Measurements from ENCODE around the gene C1QTNF8.

Gene C1QTNF8

GRCh38 chr16:1075546-1075945 is 20.5 kb downstream of the C1QTNF8 start:
- DNase-seq: no peak

DNA sequence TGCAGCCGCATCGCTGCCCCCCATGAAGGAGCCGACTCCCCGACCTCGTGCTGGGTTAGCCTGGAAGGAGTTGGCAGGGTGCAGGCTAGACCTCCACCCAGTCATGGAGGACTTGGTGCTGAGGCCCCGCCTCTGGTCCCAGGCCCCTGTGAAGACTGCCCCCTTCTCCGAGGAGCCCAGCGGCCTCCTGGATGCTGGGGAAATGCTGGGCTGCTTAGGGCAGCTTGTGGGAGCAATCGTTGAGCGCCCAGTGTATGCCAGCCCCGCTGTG is 21.7 kb downstream of the C1QTNF8 start:
- no peak for DNase-seq

DNA sequence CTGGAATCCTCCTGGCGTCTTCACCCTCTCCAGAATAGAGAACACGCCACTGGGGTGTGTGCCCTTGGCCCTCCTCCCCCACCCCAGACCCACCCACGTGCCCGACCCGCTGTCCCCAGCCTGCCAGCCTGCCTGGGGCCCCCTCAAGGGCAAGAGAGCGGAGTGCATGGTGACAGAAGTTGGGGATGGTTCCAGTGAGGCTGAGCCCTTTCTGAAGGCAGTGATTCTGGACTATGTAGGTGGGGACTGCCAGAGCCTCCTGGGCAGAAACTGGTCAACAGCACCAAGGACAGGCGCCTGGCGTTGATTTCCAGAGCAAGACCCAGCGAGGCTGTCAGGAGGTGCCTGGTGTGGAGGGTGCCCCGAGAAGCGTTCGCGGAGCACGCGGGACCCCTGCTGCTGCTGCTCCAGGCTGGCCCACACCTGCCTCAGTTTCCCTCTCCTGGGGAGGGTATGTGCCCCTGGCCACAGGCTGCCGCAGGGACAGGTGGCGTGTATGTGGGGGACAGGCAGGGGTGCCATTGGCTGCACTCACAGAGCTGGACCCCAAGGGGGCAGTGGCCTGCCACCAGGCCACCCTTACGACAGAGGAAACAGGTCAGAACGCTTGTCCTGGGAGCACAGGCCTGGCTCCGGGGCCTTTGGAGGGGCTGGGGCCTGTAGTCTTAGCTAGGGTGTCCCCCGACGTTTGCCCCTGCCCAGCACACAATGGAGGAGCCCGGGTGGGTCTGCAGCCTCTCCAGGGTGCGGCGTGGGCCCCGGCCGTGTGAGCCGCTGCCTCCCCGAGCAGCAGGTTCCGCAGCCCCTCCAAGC is 22.3 kb downstream of the C1QTNF8 start:
- no peak for DNase-seq

- DNase-seq: no peak
Observed at GRCh38 chr16:1073262-1073558, 22.8 kb downstream of the C1QTNF8 start.

GRCh38 chr16:1072526-1073261 is 23.4 kb downstream of the C1QTNF8 start, which contains the start of gene SSTR5:
Gene SSTR5 (plus strand): TSS chr16:1072747. CDS start chr16:1078869, 6,122 bp downstream.
- no peak for DNase-seq

DNA sequence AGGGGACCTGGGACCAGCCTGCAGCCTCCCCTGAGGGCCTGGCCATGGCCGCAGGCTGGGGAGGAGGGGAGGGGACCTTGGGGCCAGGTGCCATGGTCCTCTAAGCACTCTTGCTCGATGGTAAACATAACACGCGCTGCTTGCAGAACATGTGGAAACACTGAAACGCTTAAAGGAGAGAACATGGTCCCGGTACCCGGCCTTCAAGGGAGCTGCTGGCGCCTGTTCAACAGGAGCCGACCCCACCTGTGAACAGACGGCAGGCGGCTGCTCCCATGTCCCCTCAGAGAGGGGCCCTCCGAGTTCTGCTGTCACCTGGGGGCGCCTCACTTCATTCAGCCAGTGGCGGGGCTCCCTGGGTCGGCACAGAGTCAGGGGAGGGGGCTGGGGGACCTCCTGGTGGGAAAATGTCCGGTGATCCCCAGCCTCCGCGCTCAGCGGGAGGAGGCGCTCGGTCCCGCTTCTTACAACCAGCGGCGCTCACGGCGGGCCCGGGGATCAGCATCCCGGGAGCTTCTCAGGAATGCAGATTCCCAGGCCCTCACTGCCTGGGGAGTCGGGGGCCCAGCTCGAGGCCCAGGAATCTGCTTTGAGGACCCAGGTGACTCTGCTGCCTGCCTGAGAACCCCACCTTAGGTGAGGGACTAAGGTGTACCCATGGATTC is 24.4 kb downstream of the C1QTNF8 start:
- DNase-seq: no peak

- DNase-seq: no peak
Observed at GRCh38 chr16:1070864-1071408, 25.1 kb downstream of the C1QTNF8 start.

DNA sequence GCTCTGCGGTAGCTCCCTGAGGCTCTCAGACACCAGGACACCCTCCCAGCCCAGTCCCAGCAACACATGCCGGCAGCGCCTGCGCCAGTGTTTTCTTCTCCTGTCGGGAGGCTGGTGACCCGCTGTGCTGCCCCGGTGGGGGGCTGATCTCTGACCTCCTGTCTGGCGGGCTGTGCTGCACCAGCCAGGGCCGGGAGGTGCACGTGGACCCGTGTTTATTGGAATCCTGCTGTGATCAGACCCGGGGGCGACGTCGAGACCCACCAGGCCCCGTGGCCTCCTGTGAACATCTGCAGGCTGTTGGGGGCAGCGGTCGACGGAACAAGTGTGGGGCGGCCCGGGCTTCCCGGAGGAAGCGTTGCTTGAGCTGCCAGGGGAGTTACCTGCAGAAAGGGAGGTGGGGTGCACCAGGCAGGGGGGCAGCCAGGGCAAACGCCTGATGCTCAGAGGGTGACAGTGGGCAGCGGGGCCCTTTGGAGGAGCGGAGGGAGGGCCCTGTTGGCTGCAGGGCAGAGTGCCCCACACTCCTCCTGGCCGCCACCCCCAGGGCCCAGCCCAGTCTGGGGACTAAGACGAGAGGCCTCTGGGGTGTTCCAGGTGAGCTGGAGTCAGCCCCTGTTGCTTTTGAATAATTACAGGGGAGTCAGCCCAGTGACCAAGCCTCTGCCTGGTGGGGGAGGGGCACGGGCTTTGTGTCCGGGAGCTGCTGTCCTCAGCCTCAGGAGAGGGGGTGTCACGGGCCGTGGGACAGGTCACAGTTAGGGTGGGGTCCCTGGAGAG is 25.8 kb downstream of the C1QTNF8 start:
- DNase-seq: no peak

DNA sequence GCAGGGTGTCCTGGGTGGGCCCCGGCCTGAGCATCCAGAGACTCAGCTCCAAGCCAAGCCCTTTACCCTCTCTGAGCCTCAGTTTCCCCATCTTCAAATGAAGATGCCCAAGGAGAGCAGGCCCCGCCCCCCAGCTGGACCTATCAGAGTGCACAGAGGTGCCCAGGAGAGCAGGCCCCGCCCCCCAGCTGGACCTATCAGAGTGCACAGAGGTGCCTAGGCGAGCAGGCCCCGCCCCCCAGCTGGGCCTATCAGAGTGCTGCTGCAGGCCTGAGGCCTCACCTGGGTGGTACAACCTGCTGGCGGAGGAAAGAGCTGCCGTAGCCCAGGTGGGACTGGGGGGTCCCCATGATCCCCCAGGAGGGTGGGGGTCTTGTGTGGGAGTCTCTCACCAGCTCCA is 26.9 kb downstream of the C1QTNF8 start:
- DNase-seq: no peak

DNA sequence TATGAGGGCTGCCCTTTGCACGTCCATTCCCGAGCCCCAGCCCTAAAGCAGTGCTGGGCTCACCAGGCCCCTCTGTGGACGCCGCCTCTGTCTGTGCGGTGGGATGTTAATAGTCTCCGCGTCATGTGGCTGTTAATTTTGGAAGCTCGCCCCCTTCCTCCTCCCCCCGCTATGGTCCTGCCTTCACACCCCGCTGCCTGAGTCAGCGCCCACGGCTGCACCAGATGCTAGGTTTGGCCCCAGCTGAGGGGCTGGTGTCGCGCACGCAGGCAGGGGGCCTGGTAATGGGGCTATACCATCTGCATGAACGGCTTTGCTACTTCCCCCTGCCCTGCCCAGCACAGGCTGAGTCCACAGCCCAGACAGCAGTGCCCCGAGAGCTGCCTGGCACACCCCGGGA is 27.6 kb downstream of the C1QTNF8 start:
- DNase-seq: no peak

DNA sequence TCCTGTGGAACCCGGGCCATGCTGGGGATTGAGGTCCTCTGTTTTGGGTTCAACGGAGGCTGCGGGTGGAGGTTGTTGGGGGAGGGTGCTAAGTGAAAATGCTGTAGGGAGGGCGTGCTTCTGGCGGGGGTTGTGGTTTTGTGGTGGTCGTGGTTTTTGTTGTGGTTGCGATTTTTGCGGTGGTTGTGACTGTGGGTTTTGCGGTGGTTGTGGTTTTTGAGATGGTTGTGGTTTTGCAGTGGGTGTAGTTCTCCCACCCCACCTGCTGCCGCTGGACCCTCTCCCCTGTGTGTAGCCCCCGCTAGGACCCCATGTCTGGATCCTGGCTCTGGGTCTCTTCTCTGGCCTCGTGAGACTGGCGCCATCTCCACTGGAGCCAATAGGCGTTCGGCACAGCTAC is 28.4 kb downstream of the C1QTNF8 start:
- no peak for DNase-seq

DNA sequence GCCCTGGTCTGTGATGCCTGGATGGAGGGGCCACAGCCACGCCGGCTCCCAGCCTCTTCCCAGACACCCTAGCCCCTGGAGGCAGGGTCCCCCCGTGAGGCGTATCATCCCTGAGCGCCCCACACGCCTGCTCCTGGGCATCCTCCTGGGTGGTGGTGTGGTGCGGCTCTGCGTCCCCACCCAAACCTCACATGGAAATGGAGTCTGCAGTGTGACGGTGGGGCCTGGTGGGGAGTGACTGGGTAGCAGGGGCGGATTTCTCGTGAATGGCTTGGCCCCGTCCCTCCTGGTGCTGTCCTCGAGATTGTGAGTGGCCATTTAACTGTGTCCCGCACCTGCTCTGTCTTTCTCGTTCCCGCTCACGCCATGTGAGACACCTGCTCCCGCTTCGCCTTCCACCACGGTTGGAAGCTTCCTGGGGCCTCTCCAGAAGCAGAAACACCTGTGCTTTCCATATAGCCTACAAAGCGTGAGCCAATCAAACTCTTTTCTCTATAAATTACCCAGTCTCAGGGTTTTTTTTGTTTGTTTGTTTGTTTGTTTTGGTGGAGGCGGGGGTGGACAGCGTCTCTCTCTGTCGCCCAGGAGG is 29.4 kb downstream of the C1QTNF8 start:
- no peak for DNase-seq

- no peak for DNase-seq
Observed at GRCh38 chr16:1065469-1066128, 30.4 kb downstream of the C1QTNF8 start.

DNA sequence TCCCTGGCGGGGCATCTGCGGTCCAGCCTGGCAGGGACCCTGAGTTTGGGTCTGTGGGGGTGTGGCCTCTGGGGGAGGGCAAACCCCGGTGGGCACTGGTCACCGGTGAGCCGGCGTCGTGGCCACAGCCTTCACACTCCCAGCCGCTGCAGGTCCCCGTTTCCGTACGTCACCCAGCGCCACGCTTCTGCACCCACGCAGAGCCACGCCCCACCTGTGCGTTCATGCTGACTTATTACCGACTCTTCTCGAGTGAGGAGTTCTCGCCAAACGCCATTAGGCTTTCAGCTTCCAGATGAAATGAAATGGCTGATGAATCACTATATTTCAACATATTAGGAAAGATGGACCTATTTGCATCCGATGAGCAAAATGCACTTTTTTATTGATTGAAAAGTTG is 32.3 kb downstream of the C1QTNF8 start:
- no peak for DNase-seq

DNA sequence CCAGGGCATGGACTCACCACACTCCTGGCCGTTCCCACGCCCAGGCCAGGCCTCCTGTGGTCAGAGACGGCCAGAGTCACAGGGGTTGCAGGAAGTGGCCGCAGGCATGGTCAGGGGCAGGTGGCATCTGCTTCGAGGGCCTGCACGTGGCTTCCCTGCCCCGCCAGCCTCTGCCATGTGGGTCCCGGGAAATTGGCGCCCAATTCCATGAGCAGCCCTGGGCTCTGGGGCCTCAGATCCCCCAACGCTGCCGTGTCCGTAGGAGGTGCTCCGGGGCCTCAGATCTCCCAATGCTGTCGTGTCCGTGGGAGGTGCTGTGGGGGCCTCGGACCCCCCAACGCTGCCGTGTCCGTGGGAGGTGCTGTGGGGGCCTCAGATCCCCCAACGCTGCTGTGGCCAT is 33.1 kb downstream of the C1QTNF8 start:
- no peak for DNase-seq

DNA sequence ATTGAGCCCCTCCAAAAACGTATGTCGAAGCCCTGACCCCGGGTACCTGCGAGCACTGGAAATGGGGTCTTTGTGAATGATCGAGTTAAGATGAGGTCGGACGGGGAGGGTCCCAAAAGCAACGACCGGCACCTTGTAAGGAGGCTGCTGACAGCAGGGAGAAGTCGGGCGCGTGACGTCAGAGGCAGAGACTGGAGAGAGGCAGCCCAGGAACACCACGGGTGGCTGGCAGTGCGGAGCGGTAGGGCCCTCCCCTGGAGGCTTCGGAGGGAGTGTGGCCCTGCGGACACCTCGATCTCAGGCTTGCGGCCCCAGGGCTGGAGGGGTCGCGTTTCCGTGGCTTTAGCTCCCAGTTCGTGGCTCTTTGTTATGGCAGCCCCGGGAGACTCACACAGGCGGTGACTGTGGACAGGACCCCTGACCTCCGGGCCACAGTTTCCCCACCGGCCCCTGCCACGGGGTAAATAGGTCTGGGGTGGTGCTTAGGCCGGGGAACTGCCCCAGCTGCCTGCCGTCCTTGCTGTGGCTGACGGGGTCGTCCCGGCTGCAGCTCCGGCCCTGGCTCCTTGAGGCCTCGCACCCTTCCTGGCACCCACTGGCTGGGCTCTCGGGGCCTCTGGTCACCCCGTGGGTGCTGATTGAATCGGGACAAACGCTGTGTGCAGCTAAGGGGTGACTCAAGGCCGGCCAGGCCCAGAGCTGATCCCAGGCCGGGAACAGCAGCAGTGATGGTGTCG is 34.1 kb downstream of the C1QTNF8 start:
- DNase-seq: no peak

DNA sequence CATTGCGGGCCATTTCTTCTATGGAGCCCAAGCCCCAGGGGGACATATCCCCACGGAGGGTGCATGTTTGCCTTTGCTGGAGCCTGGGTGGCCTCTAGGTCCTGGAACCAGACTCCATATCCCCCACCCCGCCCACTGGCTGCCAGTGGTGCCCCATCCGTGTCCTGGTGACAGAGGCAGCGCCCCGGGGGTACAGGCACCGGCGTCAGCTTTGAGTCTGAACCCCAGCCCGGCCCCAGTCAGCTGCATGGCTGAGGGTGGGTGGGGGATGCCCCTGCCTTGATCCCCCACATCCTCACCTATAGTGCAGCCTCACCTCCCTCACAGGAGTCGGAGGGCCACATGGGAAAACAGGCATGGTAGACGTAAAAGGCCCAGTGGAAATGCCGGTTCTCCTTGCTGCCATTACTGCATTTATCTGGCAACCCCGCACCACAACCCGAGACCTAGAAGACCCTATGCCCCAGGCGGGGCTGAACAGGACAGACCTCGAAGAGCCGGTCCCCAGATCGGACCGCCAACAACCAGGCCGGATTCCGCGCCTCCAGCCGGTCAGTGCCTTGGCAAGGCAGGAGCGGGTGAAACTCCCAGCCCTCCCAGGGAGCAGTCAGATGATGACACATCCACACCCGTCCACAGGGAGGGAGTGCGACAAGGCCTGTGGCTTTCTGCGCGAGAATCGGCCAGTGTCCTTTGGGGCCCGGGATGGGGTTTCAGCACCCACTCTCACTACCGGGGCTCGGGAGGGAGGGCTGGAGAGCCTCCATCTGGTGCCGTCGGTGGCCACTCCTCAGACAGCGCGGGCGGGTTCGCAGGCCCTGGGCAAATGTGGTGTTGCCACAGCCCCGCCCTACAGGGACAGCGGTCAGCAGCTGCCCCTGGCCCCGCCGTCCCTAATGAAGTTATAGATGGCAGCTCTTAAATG is 35.4 kb downstream of the C1QTNF8 start:
- no peak for DNase-seq

DNA sequence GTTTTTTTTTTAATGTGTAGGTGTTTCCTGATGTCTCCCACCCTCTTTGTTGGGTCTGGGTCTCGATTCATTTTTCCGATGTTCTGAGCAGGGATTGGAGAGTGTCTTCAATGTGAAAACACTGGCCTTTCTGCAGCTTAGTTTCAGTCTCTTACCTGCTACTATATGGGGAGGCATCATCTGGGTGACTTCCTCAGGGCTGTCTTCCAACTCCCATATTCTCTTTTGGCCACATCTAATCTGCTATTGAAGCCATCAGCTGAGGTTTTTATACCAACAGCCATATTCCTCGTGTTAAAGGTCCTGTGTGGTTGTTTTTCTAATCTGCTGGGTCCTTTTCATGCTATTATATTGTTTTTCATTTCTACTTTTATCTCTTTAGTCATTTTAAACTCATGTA is 36.7 kb downstream of the C1QTNF8 start:
- DNase-seq: no peak

- no peak for DNase-seq
Observed at GRCh38 chr16:1058216-1058615, 37.8 kb downstream of the C1QTNF8 start.

DNA sequence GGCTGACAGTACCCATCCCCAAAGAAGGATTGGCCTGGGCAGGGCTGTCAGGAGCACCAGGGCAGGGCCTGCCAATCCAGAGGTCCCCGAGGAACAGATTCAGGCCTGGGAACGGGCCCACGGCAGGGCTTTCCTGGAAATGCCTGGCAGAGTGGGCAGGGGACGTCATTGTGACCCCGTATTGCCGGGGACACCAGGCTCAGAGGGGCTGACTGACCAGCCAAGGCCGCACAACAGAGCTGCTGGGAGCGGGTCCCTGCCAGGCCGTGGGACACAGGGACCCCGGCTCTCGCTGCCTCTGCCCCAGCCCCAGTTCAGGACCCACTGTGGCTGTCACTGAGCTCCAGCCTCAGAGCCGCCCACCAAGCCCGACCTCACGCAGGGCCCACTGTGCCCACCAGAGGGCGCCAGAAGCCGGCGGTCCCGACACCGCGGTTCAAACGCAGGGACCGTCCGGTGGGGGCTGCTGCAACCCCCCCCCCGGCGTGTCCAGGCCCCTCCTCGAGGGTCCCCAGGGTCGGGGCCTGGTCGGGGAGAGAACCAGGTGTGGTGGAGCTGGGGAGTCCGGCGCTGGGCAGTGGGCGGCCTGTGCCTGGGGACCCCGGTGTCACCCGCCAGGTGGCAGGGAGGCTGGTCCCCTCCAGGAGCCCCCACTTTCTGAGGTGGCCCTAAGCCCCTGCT is 38.7 kb downstream of the C1QTNF8 start:
- peak; percentile 27 to 59 for DNase-seq

Measured in CD4-positive, alpha-beta T cell treated with Interferon alpha-2 for 1 hour (primary cell).